GM19438 (cell line): ENCODE results near the gene UBE2E2.

Source experiments
- ATAC-seq: cut with Tn5 transposase; IDR thresholded peaks from one replicate; pipeline ENCODE4 v1.9.1; 2021; ENCODE audit warnings: low read depth; ENCODE audit not compliant: unreplicated experiment

UBE2E2 gene

GRCh38 chr3:23459889-23460546 lies 256.9 kb downstream of the UBE2E2 start:
- ATAC-seq = no peak

- no peak for ATAC-seq
Observed at GRCh38 chr3:23461069-23461468, 257.9 kb downstream of the UBE2E2 start.

- ATAC-seq = no peak
Observed at GRCh38 chr3:23463791-23464190, 260.7 kb downstream of the UBE2E2 start.

GRCh38 chr3:23465569-23465968 lies 262.4 kb downstream of the UBE2E2 start:
- ATAC-seq = no peak

- no peak for ATAC-seq
Observed at GRCh38 chr3:23468203-23468602, 265.1 kb downstream of the UBE2E2 start.

- ATAC-seq = no peak
Observed at GRCh38 chr3:23474580-23475357, 271.6 kb downstream of the UBE2E2 start.

GRCh38 chr3:23475446-23475845 lies 272.3 kb downstream of the UBE2E2 start:
- no peak for ATAC-seq

- ATAC-seq = no peak
Observed at GRCh38 chr3:23479026-23479425, 275.9 kb downstream of the UBE2E2 start.

GRCh38 chr3:23479615-23480328 lies 276.6 kb downstream of the UBE2E2 start:
- no peak for ATAC-seq

GRCh38 chr3:23480329-23480714 lies 277.2 kb downstream of the UBE2E2 start:
- ATAC-seq = no peak

- no peak for ATAC-seq
Observed at GRCh38 chr3:23481011-23481615, 278.0 kb downstream of the UBE2E2 start.

- ATAC-seq = no peak
Observed at GRCh38 chr3:23481616-23482278, 278.6 kb downstream of the UBE2E2 start.

GRCh38 chr3:23484386-23484785 lies 281.3 kb downstream of the UBE2E2 start:
- no peak for ATAC-seq

- ATAC-seq = no peak
Observed at GRCh38 chr3:23485922-23486321, 282.8 kb downstream of the UBE2E2 start.

- ATAC-seq = no peak
Observed at GRCh38 chr3:23487015-23487414, 283.9 kb downstream of the UBE2E2 start.

- no peak for ATAC-seq
Observed at GRCh38 chr3:23488618-23489017, 285.5 kb downstream of the UBE2E2 start.

GRCh38 chr3:23489300-23490158 lies 286.4 kb downstream of the UBE2E2 start:
- no peak for ATAC-seq

GRCh38 chr3:23490459-23490858 lies 287.3 kb downstream of the UBE2E2 start:
- no peak for ATAC-seq

- ATAC-seq = no peak
Observed at GRCh38 chr3:23492057-23492456, 288.9 kb downstream of the UBE2E2 start.

- ATAC-seq = no peak
Observed at GRCh38 chr3:23493889-23494288, 290.8 kb downstream of the UBE2E2 start.
